ENCODE data around the gene NOTCH1.

The NOTCH1 gene

GRCh38 chr9:136464241-136464640 is 81.6 kb downstream of the NOTCH1 start:
- no peak for TF ChIP-seq CTCF (IDR thresholded peaks at IDR 0.05; ENCODE audit: insufficient read depth, low read length, missing control alignments)
- CTCF ChIA-PET, result interaction anchor here (1.3 to 1.6 kb wide), 2 partner anchors 19 to 24 kb away, joined by 3 to 7 read pairs; no protein-coding TSS in a partner anchor
- DNase-seq (ENCODE audit: low read depth, low spot score), result no peak
- H3K4me3 ChIP-seq (ENCODE audit: low read depth, low read length), result no peak overlapping the region
- POLR2A ChIA-PET, result no interaction called here

- DNase-seq (ENCODE audit: low read depth, low spot score), result no peak
- ChIA-PET POLR2A (no interaction called here), CTCF (interaction anchor here (0.9 to 1.6 kb wide), 2 partner anchors 14 to 23 kb away, joined by 3 to 7 read pairs; no protein-coding TSS in a partner anchor)
- no peak overlapping the region for H3K4me3 ChIP-seq (ENCODE audit: low read depth, low read length)
- no peak for TF ChIP-seq CTCF (IDR thresholded peaks at IDR 0.05; ENCODE audit: insufficient read depth, low read length, missing control alignments)
Measured at GRCh38 chr9:136463578-136463977, 82.3 kb downstream of the NOTCH1 start.

GRCh38 chr9:136462664-136463063 is 83.2 kb downstream of the NOTCH1 start:
- CTCF ChIA-PET, result no interaction called here

GRCh38 chr9:136460772-136461325 is 85.0 kb downstream of the NOTCH1 start:
- ChIA-PET CTCF (interaction anchor here (0.7 to 1.8 kb wide), 5 partner anchors 14 to 148 kb away, joined by 3 to 6 read pairs (median 4); no protein-coding TSS in a partner anchor), POLR2A (no interaction called here)
- no peak for TF ChIP-seq CTCF (IDR thresholded peaks at IDR 0.05; ENCODE audit: insufficient read depth, low read length, missing control alignments)
- H3K4me3 ChIP-seq (ENCODE audit: low read depth, low read length), result no peak overlapping the region
- no peak for DNase-seq (ENCODE audit: low read depth, low spot score)

More at GRCh38 chr9:136462664-136463063, 83.2 kb downstream of the NOTCH1 start:
- no peak for DNase-seq (ENCODE audit: low read depth, low spot score)
- no peak overlapping the region for H3K4me3 ChIP-seq (ENCODE audit: low read depth, low read length)
- POLR2A ChIA-PET, result no interaction called here
- no peak for TF ChIP-seq CTCF (IDR thresholded peaks at IDR 0.05; ENCODE audit: insufficient read depth, low read length, missing control alignments)

GRCh38 chr9:136459425-136459824 is 86.4 kb downstream of the NOTCH1 start:
- CTCF ChIA-PET, result interaction anchor here (1.4 to 3.4 kb wide), 3 partner anchors 14 to 50 kb away, joined by 4 to 16 read pairs (median 13); no protein-coding TSS in a partner anchor
- TF ChIP-seq CTCF (IDR thresholded peaks at IDR 0.05; ENCODE audit: insufficient read depth, low read length, missing control alignments), result no peak
- no peak overlapping the region for H3K4me3 ChIP-seq (ENCODE audit: low read depth, low read length)
- DNase-seq (ENCODE audit: low read depth, low spot score), result no peak
- POLR2A ChIA-PET, result no interaction called here

- TF ChIP-seq CTCF (IDR thresholded peaks at IDR 0.05; ENCODE audit: insufficient read depth, low read length, missing control alignments), result no peak
- ChIA-PET CTCF (interaction anchor here (1.1 to 3.4 kb wide), 4 partner anchors 11 to 27 kb away, joined by 3 to 16 read pairs (median 10); no protein-coding TSS in a partner anchor), POLR2A (no interaction called here)
- no peak for DNase-seq (ENCODE audit: low read depth, low spot score)
- H3K4me3 ChIP-seq (ENCODE audit: low read depth, low read length), result no peak overlapping the region
Measured at GRCh38 chr9:136457326-136457725, 88.5 kb downstream of the NOTCH1 start.
